Measurements from ENCODE around the gene NSMCE1. TPM values are rescaled to one million over a fixed set of nuclear protein-coding genes. Genes with fewer than 3 reads are reported as not detected.

Gene NSMCE1
- total and polyA plus RNA-seq, 2 of the 8 experiments (the other 6 are each of a cell fraction or from before 2014, with no cell fraction given) = 8.1 to 16.6 TPM

DNA sequence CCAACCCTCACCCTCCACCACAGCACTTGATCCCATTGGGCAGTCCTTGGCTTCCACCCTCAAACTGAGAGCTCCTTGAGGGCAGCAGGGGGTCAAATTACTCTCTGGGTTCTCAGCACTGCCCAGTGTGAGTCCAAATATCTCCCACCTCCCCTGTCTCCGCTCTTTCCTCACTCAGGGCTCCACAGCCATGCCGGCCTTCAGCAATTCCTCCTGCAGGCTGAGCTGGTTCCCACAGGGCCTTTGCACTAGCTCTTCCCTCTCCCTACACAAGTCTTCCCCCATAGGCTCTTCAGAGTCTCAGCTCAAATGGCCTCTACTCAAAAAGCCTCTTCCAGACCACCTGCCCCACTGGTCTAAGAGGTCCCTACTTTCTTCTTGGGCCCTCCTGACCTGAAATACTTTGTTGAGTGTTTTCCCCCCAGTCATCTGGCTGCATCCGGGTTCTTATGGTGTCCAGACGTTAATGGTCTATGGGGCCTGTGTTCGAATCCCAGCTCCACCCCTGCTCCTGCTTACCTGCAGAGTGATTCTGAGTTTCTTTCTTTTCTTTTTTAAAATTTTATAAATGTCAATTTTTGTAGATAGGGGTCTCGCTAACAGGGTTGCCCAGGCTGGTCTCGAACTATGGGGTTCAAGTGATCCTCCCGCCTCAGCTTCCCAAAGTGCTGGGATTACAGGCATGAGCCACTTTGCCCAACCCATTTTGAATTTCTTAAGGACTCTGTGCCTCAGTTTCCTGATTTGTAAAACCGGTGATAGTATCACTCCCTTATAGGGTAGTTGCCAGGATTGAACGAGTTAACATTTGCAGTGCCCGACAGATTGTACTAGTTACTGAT, 44.2 kb upstream of the NSMCE1 start:
- H3K9ac ChIP-seq (replicated peaks in 1 of 4; ENCODE audit: extremely low read depth in 1 of 4, low read depth in 3 of 4, low read length in 3 of 4) = no peak overlapping the region
- no peak for DNase-seq (ENCODE audit: low read depth in 1 of 2, low spot score in 2 of 2)
- H2BK120ac ChIP-seq (replicated peaks; ENCODE audit: low read depth, low read length) = no peak overlapping the region
- ChIA-PET CTCF (ENCODE audit: partially characterized antibody) (interaction anchor here (1.0 to 1.4 kb wide), 4 partner anchors 43 to 133 kb away, joined by 3 to 5 read pairs (median 4); no protein-coding TSS in a partner anchor), POLR2A (ENCODE audit: partially characterized antibody) (no interaction called here)
- peak overlapping the region; percentile 61 to 100 (median 72); a peak in 7 of 8 replicates for H3K4me3 ChIP-seq (ENCODE audit: extremely low read depth in 1 of 4, insufficient read depth in 2 of 4, low read depth in 3 of 4, low read length in 4 of 4)
- no peak overlapping the region for H3K18ac ChIP-seq (ENCODE audit: extremely low read depth, low read length)
- H3K23me2 ChIP-seq (ENCODE audit: low read depth, low read length) = peaks cover 10% of the 10 kb centered on the region; the same call in 1 of the 2 replicates
- no peak overlapping the region for H3K4ac ChIP-seq (replicated peaks; ENCODE audit: insufficient read length, low read depth, low read length)
- WGBS, 2 experiments (ENCODE audit: extremely low coverage in 1 of 2, insufficient coverage in 1 of 2, insufficient read length in 1 of 2, insufficient replicate concordance in 2 of 2, low coverage in 1 of 2, low lambda C conversion rate in 2 of 2, missing lambda C conversion rate in 1 of 2) = 82% methylated on average over 11 of the region's 11 CpGs; no CpG with 5 or more reads in 1 of the 2 experiments
- no peak overlapping the region for H3K14ac ChIP-seq (ENCODE audit: insufficient read length)
- H2AK5ac ChIP-seq (ENCODE audit: low read depth, low read length) = no peak overlapping the region
- H4K8ac ChIP-seq (ENCODE audit: extremely low read depth, insufficient read depth, low read length) = no peak overlapping the region
- H3K27ac ChIP-seq (ENCODE audit: low read depth, low read length) = no peak overlapping the region
- H2AFZ ChIP-seq (ENCODE audit: low read length) = peak overlapping the region; percentile 72; the same call in 1 of the 2 replicates
- no peak overlapping the region for H2BK15ac ChIP-seq (ENCODE audit: low read length)
- H3K79me2 ChIP-seq (ENCODE audit: control insufficient read depth in 1 of 2, insufficient read depth in 2 of 2, low read length in 2 of 2) = peaks cover 0 to 18% of the 10 kb centered on the region in 2 experiments; a peak in 3 of 4 replicates
- no peak overlapping the region for H3K56ac ChIP-seq (replicated peaks; ENCODE audit: insufficient read length, low read depth, low read length)
- H4K91ac ChIP-seq (replicated peaks; ENCODE audit: insufficient read length, low read length) = no peak overlapping the region
- peaks cover 0 to 3% (median 2%) of the 10 kb centered on the region in 4 experiments; a peak in 3 of 7 replicates for H3K27me3 ChIP-seq (replicated peaks in 1 of 4; ENCODE audit: control insufficient read depth in 3 of 4, extremely low read depth in 1 of 4, insufficient read depth in 3 of 4, low read length in 3 of 4)
- H2BK12ac ChIP-seq (ENCODE audit: low read depth, low read length) = peak overlapping the region; percentile 23; the same call in 1 of the 2 replicates
- no peak overlapping the region for H3K23ac ChIP-seq (ENCODE audit: insufficient read length)
- H3K79me1 ChIP-seq (ENCODE audit: low read depth, low read length) = peaks cover 13% of the 10 kb centered on the region
- H2BK5ac ChIP-seq (ENCODE audit: low read depth, low read length) = no peak overlapping the region
- no peak overlapping the region for H2BK20ac ChIP-seq (ENCODE audit: low read length)
- no peaks in the 10 kb centered on the region for H3K36me3 ChIP-seq (ENCODE audit: control insufficient read depth in 2 of 4, insufficient read depth in 4 of 4, low read length in 3 of 4)
- no peak overlapping the region for H4K5ac ChIP-seq (ENCODE audit: insufficient read length, low read depth, low read length)
- H4K20me1 ChIP-seq (replicated peaks in 1 of 2; ENCODE audit: control insufficient read depth in 1 of 2, insufficient read depth in 2 of 2, low read length in 2 of 2) = peaks cover 3 to 4% of the 10 kb centered on the region in 2 experiments
- H3K4me1 ChIP-seq (replicated peaks in 1 of 4; ENCODE audit: control insufficient read depth in 3 of 4, insufficient read depth in 4 of 4, low read length in 3 of 4) = peaks cover 0 to 13% (median 4%) of the 10 kb centered on the region in 4 experiments; a peak in 5 of 7 replicates
- H3K4me2 ChIP-seq (ENCODE audit: insufficient read depth in 1 of 2, low read depth in 2 of 2, low read length in 2 of 2) = peak overlapping the region; percentile 60 to 80
- H3K9me3 ChIP-seq (ENCODE audit: insufficient read depth in 2 of 2, low read depth in 1 of 2, low read length in 1 of 2) = no peaks in the 10 kb centered on the region; a peak in 1 of 4 replicates
- no peak for FAIRE-seq
- TF ChIP-seq POU5F1 (IDR thresholded peaks at IDR 0.05; ENCODE audit: low read depth, low read length) (no peak), SIX5 (IDR thresholded peaks at IDR 0.05; ENCODE audit: low read depth, low read length) (no peak), SP4 (IDR thresholded peaks at IDR 0.05; ENCODE audit: low read length) (no peak), RXRA (IDR thresholded peaks at IDR 0.05; ENCODE audit: insufficient read depth, low read depth, low read length) (no peak), KDM4A (IDR thresholded peaks at IDR 0.05; ENCODE audit: low read depth, low read length, severe bottlenecking) (no peak), SRF (IDR thresholded peaks at IDR 0.05; ENCODE audit: low read depth, low read length) (no peak), SUZ12 (IDR thresholded peaks at IDR 0.05; ENCODE audit: low read length) (no peak), CHD2 (IDR thresholded peaks at IDR 0.05; ENCODE audit: low read length) (no peak), YY1 (IDR thresholded peaks at IDR 0.05; ENCODE audit: low read depth, low read length) (no peak), KDM5A (IDR thresholded peaks at IDR 0.05; ENCODE audit: low read length) (no peak), GABPA (IDR thresholded peaks at IDR 0.05; ENCODE audit: borderline replicate concordance, insufficient read depth, low read length) (no peak)
- TF ChIP-seq, protein P1, sequence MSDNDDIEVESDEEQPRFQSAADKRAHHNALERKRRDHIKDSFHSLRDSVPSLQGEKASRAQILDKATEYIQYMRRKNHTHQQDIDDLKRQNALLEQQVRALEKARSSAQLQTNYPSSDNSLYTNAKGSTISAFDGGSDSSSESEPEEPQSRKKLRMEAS (IDR thresholded peaks at IDR 0.05) = no peak

Data from H1 (cell line).